Colonic mucosa (tissue), 4 donors: ENCODE measurements around the gene CUTA. TPM values are rescaled to one million over a fixed set of nuclear protein-coding genes. Genes with fewer than 3 reads are reported as not detected.
"Not testable (repeated sequence)": the region's sequence is repeated elsewhere in the genome, so short reads cannot be mapped to it uniquely, and the experiment has no call there.

Experiments
- DNase-seq: peaks from one replicate; pipeline ENCODE4 v3.0.0-alpha.2; 2020
- H3K27ac ChIP-seq: fragments of 200-600 bp; one replicate; pipeline ENCODE4 v1.8.0; 2021
- H3K27me3 ChIP-seq: fragments of 200-600 bp; one replicate; pipeline ENCODE4 v1.8.0; 2021
- H3K36me3 ChIP-seq: fragments of 200-600 bp; one replicate; pipeline ENCODE4 v1.8.0; 2021
- H3K4me1 ChIP-seq: fragments of 200-600 bp; one replicate; pipeline ENCODE4 v1.8.0; 2021; ENCODE audit warnings: mild to moderate bottlenecking
- H3K4me3 ChIP-seq: fragments of 200-600 bp; one replicate; pipeline ENCODE4 v1.8.0; 2021
- H3K9ac ChIP-seq, 2 donors: one replicate each; pipeline ENCODE4 v1.7.0; 2013; ENCODE audit warnings: control low read depth in 2 of 2, low read depth in 2 of 2, low read length in 2 of 2
- H3K9me3 ChIP-seq: fragments of 200-600 bp; one replicate; pipeline ENCODE4 v1.8.0; 2021
- intact Hi-C: fragments of 100-400 bp; cut with DNase I; formaldehyde crosslinking; loops from one replicate; pipeline ENCODE4 v1.14.1; 2022
- total RNA-seq, 2 donors: library from RNA; stranded (reverse); fragmentation: NEBNext Ultra II Directional in 1 of 2; extraction: Animal tissue kit (Norgen Biotek cat#: 25700) in 1 of 2; gene quantifications; one replicate each; pipeline ENCODE4 v1.2.1, GENCODE V29; 2021
- TF ChIP-seq, protein P1 (sequence below): fragments of 200-600 bp; IDR thresholded peaks from one replicate; pipeline ENCODE4 v1.8.0; 2022; ENCODE audit warnings: antibody characterized with exemption, mild to moderate bottlenecking
- donor health status: healthy.
- donor health status: DM: no; HTN: no; CAD: no.
- donor health status: DM: no; HTN: no; CAD: no.

The CUTA gene
- total RNA-seq, 2 donors from 2014 or later, result 145 to 172 TPM

GRCh38 chr6:33383427-33384185 is 34.3 kb downstream of the CUTA start:
- no peak for DNase-seq
- H3K27ac ChIP-seq, result no peak overlapping the region
- no peaks in the 10 kb centered on the region for H3K4me1 ChIP-seq
- no peaks in the 10 kb centered on the region for H3K36me3 ChIP-seq
- H3K9me3 ChIP-seq, result no peaks in the 10 kb centered on the region
- no peak overlapping the region for H3K4me3 ChIP-seq
- intact Hi-C loops, result no loop called here
- TF ChIP-seq, protein P1, sequence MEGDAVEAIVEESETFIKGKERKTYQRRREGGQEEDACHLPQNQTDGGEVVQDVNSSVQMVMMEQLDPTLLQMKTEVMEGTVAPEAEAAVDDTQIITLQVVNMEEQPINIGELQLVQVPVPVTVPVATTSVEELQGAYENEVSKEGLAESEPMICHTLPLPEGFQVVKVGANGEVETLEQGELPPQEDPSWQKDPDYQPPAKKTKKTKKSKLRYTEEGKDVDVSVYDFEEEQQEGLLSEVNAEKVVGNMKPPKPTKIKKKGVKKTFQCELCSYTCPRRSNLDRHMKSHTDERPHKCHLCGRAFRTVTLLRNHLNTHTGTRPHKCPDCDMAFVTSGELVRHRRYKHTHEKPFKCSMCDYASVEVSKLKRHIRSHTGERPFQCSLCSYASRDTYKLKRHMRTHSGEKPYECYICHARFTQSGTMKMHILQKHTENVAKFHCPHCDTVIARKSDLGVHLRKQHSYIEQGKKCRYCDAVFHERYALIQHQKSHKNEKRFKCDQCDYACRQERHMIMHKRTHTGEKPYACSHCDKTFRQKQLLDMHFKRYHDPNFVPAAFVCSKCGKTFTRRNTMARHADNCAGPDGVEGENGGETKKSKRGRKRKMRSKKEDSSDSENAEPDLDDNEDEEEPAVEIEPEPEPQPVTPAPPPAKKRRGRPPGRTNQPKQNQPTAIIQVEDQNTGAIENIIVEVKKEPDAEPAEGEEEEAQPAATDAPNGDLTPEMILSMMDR, result no peak
- H3K9ac ChIP-seq, result no peak overlapping the region
- no peaks in the 10 kb centered on the region for H3K27me3 ChIP-seq

GRCh38 chr6:33380272-33380981 is 37.5 kb downstream of the CUTA start:
- no peak overlapping the region for H3K4me3 ChIP-seq
- H3K27ac ChIP-seq, result no peak overlapping the region
- H3K4me1 ChIP-seq, result no peaks in the 10 kb centered on the region
- intact Hi-C loops, result no loop called here
- TF ChIP-seq, protein P1, result no peak
- no peaks in the 10 kb centered on the region for H3K9me3 ChIP-seq
- H3K27me3 ChIP-seq, result no peaks in the 10 kb centered on the region
- no peaks in the 10 kb centered on the region for H3K36me3 ChIP-seq
- DNase-seq, result no peak
- H3K9ac ChIP-seq, result no peak overlapping the region

DNA sequence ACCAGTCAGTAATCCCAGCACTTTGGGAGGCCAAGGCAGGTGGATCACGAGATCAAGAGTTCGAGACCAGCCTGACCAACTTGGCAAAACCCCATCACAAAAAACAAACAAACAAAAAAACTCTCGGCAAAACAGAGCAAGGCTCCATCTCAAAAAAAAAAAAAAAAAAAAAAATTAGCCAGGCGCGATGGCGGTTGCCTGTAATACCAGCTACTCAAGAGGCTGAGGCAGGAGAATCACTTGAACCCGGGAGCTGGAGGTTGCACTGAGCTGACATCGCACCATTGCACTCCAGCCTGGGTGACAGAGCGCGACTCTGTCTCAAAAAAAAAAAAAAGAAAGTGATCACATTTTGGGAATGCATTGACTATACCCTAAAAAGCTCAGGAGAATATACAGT is 38.7 kb downstream of the CUTA start:
- H3K27ac ChIP-seq, intact Hi-C loops, DNase-seq, H3K4me3 ChIP-seq, H3K27me3 ChIP-seq, H3K36me3 ChIP-seq, H3K9me3 ChIP-seq, H3K4me1 ChIP-seq, H3K9ac ChIP-seq: not testable (repeated sequence)

DNA sequence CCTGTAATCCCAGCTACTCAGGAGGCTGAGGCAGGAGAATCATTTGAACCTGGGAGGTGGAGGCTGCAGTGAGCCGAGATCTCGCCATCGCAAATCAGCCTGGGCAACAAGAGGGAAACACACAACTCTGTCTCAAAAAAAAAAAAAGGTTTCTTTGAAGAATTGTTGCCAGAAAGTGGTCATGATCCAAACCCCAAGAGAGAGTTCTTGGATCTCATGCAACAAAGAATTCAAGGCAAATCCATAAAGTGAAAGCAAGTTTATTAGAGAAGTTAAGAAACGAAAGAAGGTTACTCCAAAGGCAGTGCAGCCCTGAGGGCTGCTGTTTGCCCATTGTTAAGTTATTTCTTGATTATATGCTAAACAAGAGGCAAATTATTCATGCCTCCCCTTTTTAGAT is 40.7 kb downstream of the CUTA start:
- Histone ChIP-seq H3K36me3 (no peaks in the 10 kb centered on the region), H3K9me3 (no peaks in the 10 kb centered on the region), H3K4me3 (no peak overlapping the region), H3K4me1 (no peaks in the 10 kb centered on the region), H3K27me3 (no peaks in the 10 kb centered on the region), H3K27ac (no peak overlapping the region), H3K9ac (no peak overlapping the region)
- TF ChIP-seq, protein P1, result no peak
- DNase-seq, result no peak
- intact Hi-C loops, result no loop called here

- Histone ChIP-seq H3K27me3 (no peaks in the 10 kb centered on the region), H3K36me3 (no peaks in the 10 kb centered on the region), H3K4me1 (no peaks in the 10 kb centered on the region), H3K27ac (no peak overlapping the region), H3K4me3 (no peak overlapping the region), H3K9ac (no peak overlapping the region), H3K9me3 (no peaks in the 10 kb centered on the region)
- intact Hi-C loops, result no loop called here
- DNase-seq, result peak; percentile 68
- TF ChIP-seq, protein P1, result no peak
These were observed 42.7 kb downstream of the CUTA start for GRCh38 chr6:33375143-33375671.
